Measurements from ENCODE around the gene MOB3C. TPM values are rescaled to one million over a fixed set of nuclear protein-coding genes. Genes with fewer than 3 reads are reported as not detected.

MOB3C gene
- total and polyA plus RNA-seq, 2 experiments from 2014 or later, result 5.5 to 6.2 TPM

GRCh38 chr1:46607345-46608130, 9.1 kb downstream of the MOB3C start:
- Histone ChIP-seq H3K27ac (no peak overlapping the region), H3K27me3 (no peaks in the 10 kb centered on the region), H3K4me1 (ENCODE audit: low read depth) (no peaks in the 10 kb centered on the region), H3K36me3 (no peaks in the 10 kb centered on the region), H3K9me3 (ENCODE audit: low read depth) (no peaks in the 10 kb centered on the region), H3K4me3 (no peak overlapping the region)
- TF ChIP-seq, protein P1, sequence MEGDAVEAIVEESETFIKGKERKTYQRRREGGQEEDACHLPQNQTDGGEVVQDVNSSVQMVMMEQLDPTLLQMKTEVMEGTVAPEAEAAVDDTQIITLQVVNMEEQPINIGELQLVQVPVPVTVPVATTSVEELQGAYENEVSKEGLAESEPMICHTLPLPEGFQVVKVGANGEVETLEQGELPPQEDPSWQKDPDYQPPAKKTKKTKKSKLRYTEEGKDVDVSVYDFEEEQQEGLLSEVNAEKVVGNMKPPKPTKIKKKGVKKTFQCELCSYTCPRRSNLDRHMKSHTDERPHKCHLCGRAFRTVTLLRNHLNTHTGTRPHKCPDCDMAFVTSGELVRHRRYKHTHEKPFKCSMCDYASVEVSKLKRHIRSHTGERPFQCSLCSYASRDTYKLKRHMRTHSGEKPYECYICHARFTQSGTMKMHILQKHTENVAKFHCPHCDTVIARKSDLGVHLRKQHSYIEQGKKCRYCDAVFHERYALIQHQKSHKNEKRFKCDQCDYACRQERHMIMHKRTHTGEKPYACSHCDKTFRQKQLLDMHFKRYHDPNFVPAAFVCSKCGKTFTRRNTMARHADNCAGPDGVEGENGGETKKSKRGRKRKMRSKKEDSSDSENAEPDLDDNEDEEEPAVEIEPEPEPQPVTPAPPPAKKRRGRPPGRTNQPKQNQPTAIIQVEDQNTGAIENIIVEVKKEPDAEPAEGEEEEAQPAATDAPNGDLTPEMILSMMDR (IDR thresholded peaks at IDR 0.05; ENCODE audit: low read depth, low read length), result no peak
- no peak for DNase-seq (ENCODE audit: low read depth in 1 of 2, low spot score in 1 of 2)

DNA sequence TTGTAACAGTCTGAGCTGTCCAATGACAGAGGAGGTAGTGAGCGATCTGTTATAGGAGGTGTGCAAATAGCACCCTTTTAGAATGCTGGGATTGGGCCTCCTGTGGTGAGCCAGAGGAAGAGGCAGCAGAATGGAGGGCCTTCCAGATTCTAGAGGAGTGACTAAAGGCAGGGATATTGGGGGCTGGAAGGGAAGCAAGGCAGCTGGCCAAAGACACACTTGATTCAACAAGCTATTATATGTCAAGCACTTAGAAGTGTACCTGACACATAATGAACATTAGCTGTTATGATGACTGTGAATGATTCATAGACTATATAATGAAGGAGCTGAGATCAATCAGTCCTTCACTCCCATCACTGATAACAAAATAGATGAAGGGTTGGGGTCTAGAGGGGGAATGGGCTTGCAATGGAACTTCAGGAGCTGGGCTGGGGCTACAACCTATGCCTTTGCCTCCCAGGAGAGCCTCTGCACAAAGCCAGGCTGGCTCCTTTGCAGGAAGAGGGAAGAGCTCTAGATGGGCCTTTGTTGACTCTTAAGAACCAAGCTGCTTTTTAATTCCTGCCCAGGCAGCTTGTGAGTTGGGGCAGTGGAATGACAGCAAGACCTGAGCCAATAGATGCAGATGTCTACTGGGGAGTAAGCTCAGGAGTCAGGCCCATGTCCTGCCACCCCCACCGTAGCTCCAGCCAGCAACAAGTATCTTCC, 10.2 kb downstream of the MOB3C start:
- Histone ChIP-seq H3K4me3 (no peak overlapping the region), H3K9me3 (ENCODE audit: low read depth) (no peaks in the 10 kb centered on the region), H3K27me3 (no peaks in the 10 kb centered on the region), H3K27ac (no peak overlapping the region), H3K36me3 (no peaks in the 10 kb centered on the region), H3K4me1 (ENCODE audit: low read depth) (no peaks in the 10 kb centered on the region)
- TF ChIP-seq, protein P1 (IDR thresholded peaks at IDR 0.05; ENCODE audit: low read depth, low read length), result no peak
- no peak for DNase-seq (ENCODE audit: low read depth in 1 of 2, low spot score in 1 of 2)

DNA sequence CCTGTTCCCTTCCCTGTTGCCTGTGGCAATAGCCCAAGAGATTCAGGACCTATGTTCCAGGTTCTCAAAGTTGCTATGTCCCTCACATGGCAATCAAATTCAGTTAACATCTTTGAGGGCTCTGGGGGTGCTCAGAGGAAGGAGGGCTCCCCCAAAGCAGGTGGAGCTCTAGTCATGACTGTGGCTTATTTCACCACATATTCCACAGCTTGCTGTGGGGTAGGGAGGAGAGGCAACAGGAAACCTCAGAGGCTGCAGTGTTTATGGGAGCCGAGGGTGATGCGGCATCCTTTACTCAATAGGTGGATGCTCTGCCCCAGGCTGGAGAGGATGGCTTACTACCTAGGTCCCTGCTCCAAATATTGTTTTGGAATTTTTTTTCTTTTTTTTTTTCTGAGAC, 11.4 kb downstream of the MOB3C start:
- DNase-seq (ENCODE audit: low read depth in 1 of 2, low spot score in 1 of 2), result no peak
- Histone ChIP-seq H3K27me3 (no peaks in the 10 kb centered on the region), H3K4me1 (ENCODE audit: low read depth) (no peaks in the 10 kb centered on the region), H3K27ac (no peak overlapping the region), H3K9me3 (ENCODE audit: low read depth) (no peaks in the 10 kb centered on the region), H3K36me3 (no peaks in the 10 kb centered on the region), H3K4me3 (no peak overlapping the region)
- TF ChIP-seq, protein P1 (IDR thresholded peaks at IDR 0.05; ENCODE audit: low read depth, low read length), result no peak

GRCh38 chr1:46603858-46604549, 12.6 kb downstream of the MOB3C start, which contains the start of gene MKNK1:
Gene MKNK1 (minus strand): TSS chr1:46604268. CDS start chr1:46583327, 20,941 bp downstream.
- no peaks in the 10 kb centered on the region for H3K36me3 ChIP-seq
- no peaks in the 10 kb centered on the region for H3K27me3 ChIP-seq
- no peaks in the 10 kb centered on the region for H3K9me3 ChIP-seq (ENCODE audit: low read depth)
- H3K27ac ChIP-seq, result no peak within 1 kb of the TSS
- peak; percentile 96 to 97 for DNase-seq (ENCODE audit: low read depth in 1 of 2, low spot score in 1 of 2)
- peak within 1 kb of the TSS; percentile 49 for H3K4me3 ChIP-seq
- H3K4me1 ChIP-seq (ENCODE audit: low read depth), result no peaks in the 10 kb centered on the region
- TF ChIP-seq, protein P1 (IDR thresholded peaks at IDR 0.05; ENCODE audit: low read depth, low read length), result peak; percentile 31

DNA sequence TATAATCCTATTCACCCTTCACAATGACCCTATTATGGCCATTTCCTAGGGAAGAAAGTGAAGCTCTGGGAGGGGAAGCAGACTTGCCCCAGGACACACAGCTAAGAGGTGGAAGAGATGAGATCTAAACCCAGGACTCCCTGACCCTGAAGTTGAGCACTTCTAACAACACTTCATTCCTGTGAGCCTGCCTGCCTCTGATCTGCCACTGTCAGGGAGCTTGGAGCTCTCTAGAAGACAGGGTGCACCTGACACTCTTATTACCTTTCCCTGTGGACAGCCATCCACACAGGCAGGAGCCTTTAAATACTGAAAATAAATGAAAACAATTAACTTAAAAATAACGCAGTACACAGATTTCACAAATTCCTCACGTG, 13.1 kb downstream of the MOB3C start:
- TF ChIP-seq, protein P1 (IDR thresholded peaks at IDR 0.05; ENCODE audit: low read depth, low read length), result no peak
- Histone ChIP-seq H3K36me3 (no peaks in the 10 kb centered on the region), H3K27ac (no peak overlapping the region), H3K4me1 (ENCODE audit: low read depth) (no peaks in the 10 kb centered on the region), H3K9me3 (ENCODE audit: low read depth) (no peaks in the 10 kb centered on the region), H3K4me3 (peak overlapping the region; percentile 49), H3K27me3 (no peaks in the 10 kb centered on the region)
- no peak for DNase-seq (ENCODE audit: low read depth in 1 of 2, low spot score in 1 of 2)
